ENCODE data around the gene INPP5A.

DNA sequence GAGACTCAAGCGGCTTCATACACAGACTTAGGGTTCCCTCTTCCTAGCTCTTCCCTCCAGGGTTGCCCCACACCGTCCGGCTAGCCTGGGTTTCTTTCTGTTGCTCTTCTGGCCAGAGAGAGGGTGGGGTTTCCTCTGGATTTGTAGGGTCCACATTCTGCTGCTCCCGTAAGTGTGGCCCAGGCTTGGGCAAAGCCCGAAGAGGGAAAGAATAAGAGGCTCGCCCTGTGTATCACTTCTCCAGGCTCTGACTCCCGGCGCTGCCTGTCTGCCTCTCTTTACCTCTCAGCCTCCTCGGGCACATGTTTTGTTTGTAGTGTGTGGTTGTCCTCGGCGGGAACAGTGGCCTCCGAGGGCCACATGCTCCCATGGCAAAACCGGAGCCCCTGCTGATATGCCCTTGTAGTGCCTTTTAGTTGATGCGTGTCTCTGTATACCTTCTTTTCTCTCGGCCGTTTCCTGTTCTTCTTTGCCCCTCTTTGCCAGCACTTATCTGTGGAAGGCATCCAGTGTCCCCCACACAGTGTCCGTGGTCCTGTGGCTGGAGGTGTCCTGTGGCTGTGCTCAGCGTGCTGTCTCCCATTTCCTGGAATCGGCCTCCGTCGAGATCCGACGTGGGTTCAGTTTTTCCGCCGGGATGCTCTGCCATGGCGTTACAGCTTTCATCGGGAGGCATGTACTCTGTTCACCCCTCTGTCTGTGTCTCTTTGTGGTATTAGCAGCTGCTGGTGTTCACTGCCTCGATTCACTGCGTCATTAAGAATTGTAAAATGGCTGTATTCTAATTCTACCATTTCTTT, 102.9 kb downstream of the INPP5A start:
- no peak for TF ChIP-seq TAF1 (IDR thresholded peaks at IDR 0.05; ENCODE audit: low read depth, low read length)
- TF ChIP-seq POLR2A (IDR thresholded peaks at IDR 0.05; ENCODE audit: low read depth, low read length) = no peak
- TF ChIP-seq POLR2AphosphoS5 (IDR thresholded peaks at IDR 0.05; ENCODE audit: low read depth, low read length) = no peak
- TF ChIP-seq SPI1 (IDR thresholded peaks at IDR 0.05; ENCODE audit: low read depth, low read length) = no peak
